Measurements from ENCODE around the gene LRRC59.

- no peak for TF ChIP-seq POLR2A (IDR thresholded peaks at IDR 0.05; ENCODE audit: borderline replicate concordance, extremely low read depth, insufficient read depth, insufficient read length)
- TF ChIP-seq EZH2 (IDR thresholded peaks at IDR 0.05) = no peak
- TF ChIP-seq, protein P1, sequence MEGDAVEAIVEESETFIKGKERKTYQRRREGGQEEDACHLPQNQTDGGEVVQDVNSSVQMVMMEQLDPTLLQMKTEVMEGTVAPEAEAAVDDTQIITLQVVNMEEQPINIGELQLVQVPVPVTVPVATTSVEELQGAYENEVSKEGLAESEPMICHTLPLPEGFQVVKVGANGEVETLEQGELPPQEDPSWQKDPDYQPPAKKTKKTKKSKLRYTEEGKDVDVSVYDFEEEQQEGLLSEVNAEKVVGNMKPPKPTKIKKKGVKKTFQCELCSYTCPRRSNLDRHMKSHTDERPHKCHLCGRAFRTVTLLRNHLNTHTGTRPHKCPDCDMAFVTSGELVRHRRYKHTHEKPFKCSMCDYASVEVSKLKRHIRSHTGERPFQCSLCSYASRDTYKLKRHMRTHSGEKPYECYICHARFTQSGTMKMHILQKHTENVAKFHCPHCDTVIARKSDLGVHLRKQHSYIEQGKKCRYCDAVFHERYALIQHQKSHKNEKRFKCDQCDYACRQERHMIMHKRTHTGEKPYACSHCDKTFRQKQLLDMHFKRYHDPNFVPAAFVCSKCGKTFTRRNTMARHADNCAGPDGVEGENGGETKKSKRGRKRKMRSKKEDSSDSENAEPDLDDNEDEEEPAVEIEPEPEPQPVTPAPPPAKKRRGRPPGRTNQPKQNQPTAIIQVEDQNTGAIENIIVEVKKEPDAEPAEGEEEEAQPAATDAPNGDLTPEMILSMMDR (IDR thresholded peaks at IDR 0.05 in 2 of 3, conservative IDR thresholded peaks at IDR 0.05 in 1 of 3; ENCODE audit: borderline replicate concordance in 1 of 3, insufficient read depth in 1 of 3, low read depth in 2 of 3, low read length in 2 of 3) = no peak
- TF ChIP-seq, protein P2, sequence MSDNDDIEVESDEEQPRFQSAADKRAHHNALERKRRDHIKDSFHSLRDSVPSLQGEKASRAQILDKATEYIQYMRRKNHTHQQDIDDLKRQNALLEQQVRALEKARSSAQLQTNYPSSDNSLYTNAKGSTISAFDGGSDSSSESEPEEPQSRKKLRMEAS (IDR thresholded peaks at IDR 0.05) = no peak
Observed at GRCh38 chr17:50421308-50422051, 24.2 kb upstream of the LRRC59 start.
